HepG2 (cell line): Measurements from ENCODE around the gene ZNF334. TPM values are rescaled to one million over a fixed set of nuclear protein-coding genes. Genes with fewer than 3 reads are reported as not detected.

Source experiments
- CHD2 ChIP-seq: IDR thresholded peaks from 2 replicates; pipeline ENCODE4 v1.6.1; 2011; ENCODE audit warnings: low read depth, low read length, improper control_type of control experiment
- GLI4 ChIP-seq: sonication (generic); formaldehyde crosslinking; IDR thresholded peaks from 2 replicates; pipeline ENCODE4 v1.5.1; 2020; ENCODE audit warnings: missing genetic modification reagents, mild to moderate bottlenecking, moderate library complexity, borderline replicate concordance
- HBP1 ChIP-seq: IDR thresholded peaks from 2 replicates; pipeline ENCODE4 v1.6.1; 2016; ENCODE audit warnings: low read depth, control low read depth
- IRX3 ChIP-seq: sonication (generic); formaldehyde crosslinking; IDR thresholded peaks from 2 replicates; pipeline ENCODE4 v1.8.1; 2023; ENCODE audit warnings: mild to moderate bottlenecking, low read depth, missing genetic modification reagents, borderline replicate concordance
- ISL2 ChIP-seq: sonication (generic); formaldehyde crosslinking; IDR thresholded peaks from 2 replicates; pipeline ENCODE4 v1.5.0; 2020; ENCODE audit warnings: missing genetic modification reagents
- JDP2 ChIP-seq: sonication (generic); formaldehyde crosslinking; IDR thresholded peaks from 2 replicates; pipeline ENCODE4 v1.8.1; 2022; ENCODE audit warnings: missing genetic modification reagents, borderline replicate concordance
- JUND ChIP-seq: sonication (generic); formaldehyde crosslinking; IDR thresholded peaks from 2 replicates; pipeline ENCODE4 v1.8.0; 2022; ENCODE audit warnings: mild to moderate bottlenecking, missing genetic modification reagents
- KDM2A ChIP-seq: sonication (generic); formaldehyde crosslinking; IDR thresholded peaks from 2 replicates; pipeline ENCODE4 v1.4.0; 2020; ENCODE audit warnings: low read depth, missing genetic modification reagents, borderline replicate concordance
- MAF1 ChIP-seq: sonication (generic); formaldehyde crosslinking; IDR thresholded peaks from 2 replicates; pipeline ENCODE4 v1.5.0; 2020; ENCODE audit warnings: missing genetic modification reagents, borderline replicate concordance
- MAFK ChIP-seq, 2 experiments: IDR thresholded peaks in 1 of 2; conservative IDR thresholded peaks in 1 of 2; 2 replicates each; pipeline ENCODE4 v1.6.1; 2011; ENCODE audit warnings: improper control_type of control experiment in 2 of 2, low read length in 2 of 2
- MAX ChIP-seq: IDR thresholded peaks from 2 replicates; pipeline ENCODE4 v1.6.1; 2012; ENCODE audit warnings: inconsistent platforms
- MEF2D ChIP-seq: sonication (generic); formaldehyde crosslinking; IDR thresholded peaks from 2 replicates; pipeline ENCODE4 v1.5.1; 2020; ENCODE audit warnings: mild to moderate bottlenecking, missing genetic modification reagents
- MTF2 ChIP-seq: sonication (generic); formaldehyde crosslinking; IDR thresholded peaks from 2 replicates; pipeline ENCODE4 v1.5.0; 2020; ENCODE audit warnings: missing genetic modification reagents, borderline replicate concordance
- NR2F6 ChIP-seq, 2 experiments: IDR thresholded peaks; 2 replicates each; pipeline ENCODE4 v1.6.1; 2016; ENCODE audit warnings: antibody characterized with exemption in 1 of 2, mild to moderate bottlenecking in 1 of 2
- RNF2 ChIP-seq: fragments of 450-650 bp; conservative IDR thresholded peaks from 2 replicates; pipeline ENCODE4 v1.6.1; 2016; ENCODE audit warnings: low read depth
- SKI ChIP-seq: fragments of 450-650 bp; IDR thresholded peaks from one replicate; pipeline ENCODE4 v1.6.1; 2018; ENCODE audit warnings: mild to moderate bottlenecking; ENCODE audit not compliant: partially characterized antibody
- SMAD3 ChIP-seq: sonication (generic); formaldehyde crosslinking; IDR thresholded peaks from 2 replicates; pipeline ENCODE4 v1.4.0; 2020; ENCODE audit warnings: missing genetic modification reagents
- STAG1 ChIP-seq: sonication (generic); formaldehyde crosslinking; IDR thresholded peaks from 2 replicates; pipeline ENCODE4 v1.4.0; 2020; ENCODE audit warnings: missing genetic modification reagents
- TOE1 ChIP-seq: sonication (generic); formaldehyde crosslinking; IDR thresholded peaks from 2 replicates; pipeline ENCODE4 v1.4.0; 2020; ENCODE audit warnings: mild to moderate bottlenecking, missing genetic modification reagents
- ZNF205 ChIP-seq: IDR thresholded peaks from 2 replicates; pipeline ENCODE4 v1.6.1; 2018; ENCODE audit warnings: missing biosample characterization, missing genetic modification reagents
- ZNF292 ChIP-seq: sonication (generic); formaldehyde crosslinking; IDR thresholded peaks from 2 replicates; pipeline ENCODE4 v1.8.1; 2022; ENCODE audit warnings: mild to moderate bottlenecking, low read depth, missing genetic modification reagents, borderline replicate concordance
- ZNF343 ChIP-seq: sonication (generic); formaldehyde crosslinking; IDR thresholded peaks from 2 replicates; pipeline ENCODE4 v1.4.0; 2020; ENCODE audit warnings: mild to moderate bottlenecking, missing genetic modification reagents
- ZNF614 ChIP-seq: IDR thresholded peaks from 2 replicates; pipeline ENCODE4 v1.6.1; 2018; ENCODE audit warnings: missing biosample characterization, missing genetic modification reagents, inconsistent platforms, borderline replicate concordance
- polyA plus RNA-seq, 8 experiments: library from polyadenylated mRNA; depleted of rRNA in 3 of 8; stranded (reverse) in 7 of 8; unstranded in 1 of 8; fragments of >200 nt; fragmentation: Illumina TruSeq in 4 of 8; extraction: Trizol in 4 of 8; gene quantifications; 2 replicates each; pipeline versions ENCODE4 v1.2.1 to v1.2.3, GENCODE V29; 2011 to 2016; ENCODE audit warnings: low read depth in 4 of 8, missing spikeins in 1 of 8, mixed read lengths in 1 of 8; ENCODE audit not compliant: insufficient read depth in 1 of 8
- total RNA-seq, 5 experiments: library from RNA; depleted of rRNA; stranded (reverse); fragments of >200 nt; fragmentation: Illumina TruSeq; extraction: Trizol; gene quantifications; 2 replicates each; pipeline ENCODE4 v1.2.3, GENCODE V29; 2016; ENCODE audit warnings: low read depth in 1 of 5
- TF ChIP-seq, protein P1 (sequence below): IDR thresholded peaks from 2 replicates; pipeline ENCODE4 v1.6.1; 2016; ENCODE audit warnings: missing genetic modification reagents, missing compliant biosample characterization
- TF ChIP-seq, protein P2 (sequence below): sonication (generic); formaldehyde crosslinking; conservative IDR thresholded peaks from 2 replicates; pipeline ENCODE4 v1.4.0; 2020; ENCODE audit warnings: missing genetic modification reagents
- TF ChIP-seq, protein P3 (sequence below): sonication (generic); formaldehyde crosslinking; IDR thresholded peaks from 2 replicates; pipeline ENCODE4 v1.5.0; 2020; ENCODE audit warnings: mild to moderate bottlenecking, missing genetic modification reagents

ZNF334 gene
- total and polyA plus RNA-seq, 2 of the 13 experiments (the other 11 are each of a cell fraction or from before 2014, with no cell fraction given) = 4.8 to 7.8 TPM

DNA sequence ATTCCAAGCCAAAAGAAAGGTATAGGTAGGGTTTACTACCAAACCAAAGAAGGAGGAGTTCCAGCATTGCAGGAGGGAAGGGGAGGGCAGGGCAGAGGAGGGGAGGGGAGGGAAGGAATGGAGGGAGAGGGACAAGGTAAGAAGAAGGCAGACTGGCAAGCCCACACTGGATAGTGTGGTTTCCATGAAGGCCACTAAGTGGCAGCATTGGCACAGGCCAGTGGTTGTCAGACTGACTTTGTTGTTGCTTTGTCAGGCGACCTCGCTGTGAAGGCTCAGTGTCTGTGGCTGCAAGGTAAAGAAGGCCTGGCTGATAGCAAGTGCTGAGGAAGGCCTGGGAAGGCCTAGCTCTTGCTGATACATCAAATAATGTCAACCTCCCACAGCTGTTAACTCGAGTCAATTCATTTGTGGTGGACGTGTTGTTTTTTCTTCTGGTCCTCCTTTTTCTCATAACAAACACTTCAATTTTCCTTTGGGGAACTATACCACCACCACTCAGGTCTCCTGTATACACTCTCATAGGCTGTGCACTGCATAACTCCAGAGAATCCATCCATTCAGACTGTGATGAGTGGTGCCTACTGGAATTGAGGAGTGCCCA is 7.7 kb upstream of the ZNF334 start (continued):
- TF ChIP-seq MAFK (conservative IDR thresholded peaks at IDR 0.05 in 1 of 2, IDR thresholded peaks at IDR 0.05 in 1 of 2; ENCODE audit: low read length in 2 of 2) (peak in 1 of 2 experiments; percentile 37; a peak in 1 of 4 replicates), NR2F6 (IDR thresholded peaks at IDR 0.05) (no peak), NR2F6 (CRISPR knock-in tag; IDR thresholded peaks at IDR 0.05) (peak; percentile 51; the same call in 1 of the 2 replicates), MAF1 (CRISPR knock-in tag) (no peak), JDP2 (CRISPR knock-in tag) (no peak), STAG1 (CRISPR knock-in tag) (peak; percentile 99), ZNF614 (CRISPR knock-in tag) (0 out of 2 replicates have a peak, but pooled peaks have one; percentile 52), MAX (peak; percentile 60; the same call in 1 of the 2 replicates), ISL2 (CRISPR knock-in tag) (no peak), IRX3 (CRISPR knock-in tag) (no peak), ZNF205 (CRISPR knock-in tag) (0 out of 2 replicates have a peak, but pooled peaks have one; percentile 39), GLI4 (CRISPR knock-in tag) (no peak), ZNF343 (CRISPR knock-in tag) (no peak), SKI (peak; percentile 11), MTF2 (CRISPR knock-in tag) (0 out of 2 replicates have a peak, but pooled peaks have one; percentile 28), ZNF292 (CRISPR knock-in tag) (0 out of 2 replicates have a peak, but pooled peaks have one; percentile 56), SMAD3 (CRISPR knock-in tag) (0 out of 2 replicates have a peak, but pooled peaks have one; percentile 54), RNF2 (no peak), HBP1 (CRISPR knock-in tag) (0 out of 2 replicates have a peak, but pooled peaks have one; percentile 65), KDM2A (CRISPR knock-in tag) (peak; percentile 64; the same call in 1 of the 2 replicates), CHD2 (no peak), JUND (CRISPR knock-in tag) (no peak), MEF2D (no peak), TOE1 (CRISPR knock-in tag) (no peak)
- TF ChIP-seq, protein P1, sequence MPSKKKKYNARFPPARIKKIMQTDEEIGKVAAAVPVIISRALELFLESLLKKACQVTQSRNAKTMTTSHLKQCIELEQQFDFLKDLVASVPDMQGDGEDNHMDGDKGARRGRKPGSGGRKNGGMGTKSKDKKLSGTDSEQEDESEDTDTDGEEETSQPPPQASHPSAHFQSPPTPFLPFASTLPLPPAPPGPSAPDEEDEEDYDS (CRISPR knock-in tag) = peak; percentile 48; the same call in 1 of the 2 replicates
- TF ChIP-seq, protein P2, sequence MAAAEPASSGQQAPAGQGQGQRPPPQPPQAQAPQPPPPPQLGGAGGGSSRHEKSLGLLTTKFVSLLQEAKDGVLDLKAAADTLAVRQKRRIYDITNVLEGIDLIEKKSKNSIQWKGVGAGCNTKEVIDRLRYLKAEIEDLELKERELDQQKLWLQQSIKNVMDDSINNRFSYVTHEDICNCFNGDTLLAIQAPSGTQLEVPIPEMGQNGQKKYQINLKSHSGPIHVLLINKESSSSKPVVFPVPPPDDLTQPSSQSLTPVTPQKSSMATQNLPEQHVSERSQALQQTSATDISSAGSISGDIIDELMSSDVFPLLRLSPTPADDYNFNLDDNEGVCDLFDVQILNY (CRISPR knock-in tag) = no peak
- TF ChIP-seq, protein P3, sequence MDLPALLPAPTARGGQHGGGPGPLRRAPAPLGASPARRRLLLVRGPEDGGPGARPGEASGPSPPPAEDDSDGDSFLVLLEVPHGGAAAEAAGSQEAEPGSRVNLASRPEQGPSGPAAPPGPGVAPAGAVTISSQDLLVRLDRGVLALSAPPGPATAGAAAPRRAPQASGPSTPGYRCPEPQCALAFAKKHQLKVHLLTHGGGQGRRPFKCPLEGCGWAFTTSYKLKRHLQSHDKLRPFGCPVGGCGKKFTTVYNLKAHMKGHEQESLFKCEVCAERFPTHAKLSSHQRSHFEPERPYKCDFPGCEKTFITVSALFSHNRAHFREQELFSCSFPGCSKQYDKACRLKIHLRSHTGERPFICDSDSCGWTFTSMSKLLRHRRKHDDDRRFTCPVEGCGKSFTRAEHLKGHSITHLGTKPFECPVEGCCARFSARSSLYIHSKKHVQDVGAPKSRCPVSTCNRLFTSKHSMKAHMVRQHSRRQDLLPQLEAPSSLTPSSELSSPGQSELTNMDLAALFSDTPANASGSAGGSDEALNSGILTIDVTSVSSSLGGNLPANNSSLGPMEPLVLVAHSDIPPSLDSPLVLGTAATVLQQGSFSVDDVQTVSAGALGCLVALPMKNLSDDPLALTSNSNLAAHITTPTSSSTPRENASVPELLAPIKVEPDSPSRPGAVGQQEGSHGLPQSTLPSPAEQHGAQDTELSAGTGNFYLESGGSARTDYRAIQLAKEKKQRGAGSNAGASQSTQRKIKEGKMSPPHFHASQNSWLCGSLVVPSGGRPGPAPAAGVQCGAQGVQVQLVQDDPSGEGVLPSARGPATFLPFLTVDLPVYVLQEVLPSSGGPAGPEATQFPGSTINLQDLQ (CRISPR knock-in tag) = no peak
